HEK293T (cell line): Measurements from ENCODE around the gene IFT27.

Experiments
- SUZ12 ChIP-seq: fragments of 450-650 bp; IDR thresholded peaks from 2 replicates; pipeline ENCODE4 v1.6.1; 2016; ENCODE audit warnings: mild to moderate bottlenecking
- ZNF384 ChIP-seq: fragments of 450-650 bp; IDR thresholded peaks from 2 replicates; pipeline ENCODE4 v1.6.1; 2016

- TF ChIP-seq ZNF384, result no peak
- no peak for TF ChIP-seq SUZ12
Measured at GRCh38 chr22:36772451-36772850, 3.5 kb downstream of the IFT27 start.
